ENCODE results near the gene MICAL3. TPM values are rescaled to one million over a fixed set of nuclear protein-coding genes. Genes with fewer than 3 reads are reported as not detected.
"Not testable (repeated sequence)": the region's sequence is repeated elsewhere in the genome, so short reads cannot be mapped to it uniquely, and the experiment has no call there.

Gene MICAL3
- polyA plus RNA-seq, 1 donor from 2014 or later = 28.1 TPM

GRCh38 chr22:17994424-17995108, 29.8 kb downstream of the MICAL3 start:
- Histone ChIP-seq H3K9ac (ENCODE audit: low read length) (no peak overlapping the region), H3K27ac (ENCODE audit: low read length) (no peak overlapping the region), H3F3A (ENCODE audit: insufficient read depth, low read length, poor library complexity, severe bottlenecking) (no peaks in the 10 kb centered on the region), H3K9me3 (ENCODE audit: low read length) (no peaks in the 10 kb centered on the region), H3K9me2 (ENCODE audit: insufficient read depth, low read length) (no peaks in the 10 kb centered on the region), H4K20me1 (ENCODE audit: insufficient read depth) (no peaks in the 10 kb centered on the region), H2AFZ (ENCODE audit: low read depth, low read length) (no peak overlapping the region), H3K4me2 (ENCODE audit: low read length) (no peak overlapping the region), H3K36me3 (ENCODE audit: insufficient read depth, low read length) (no peaks in the 10 kb centered on the region), H3K27me3 (ENCODE audit: insufficient read depth, low read depth, low read length) (no peaks in the 10 kb centered on the region), H3K79me2 (replicated peaks; ENCODE audit: insufficient read depth, low read length) (peaks cover 29% of the 10 kb centered on the region), H3K4me3 (ENCODE audit: low read length) (no peak overlapping the region)
- TF ChIP-seq RAD21 (conservative IDR thresholded peaks at IDR 0.05) = no peak

GRCh38 chr22:17992976-17993375, 31.4 kb downstream of the MICAL3 start:
- H2AFZ ChIP-seq (ENCODE audit: low read depth, low read length); H3K36me3 ChIP-seq (ENCODE audit: insufficient read depth, low read length); H3K27ac ChIP-seq (ENCODE audit: low read length); H3K27me3 ChIP-seq (ENCODE audit: insufficient read depth, low read depth, low read length); H4K20me1 ChIP-seq (ENCODE audit: insufficient read depth); H3K4me2 ChIP-seq (ENCODE audit: low read length); H3K4me3 ChIP-seq (ENCODE audit: low read length); H3K9me2 ChIP-seq (ENCODE audit: insufficient read depth, low read length); H3F3A ChIP-seq (ENCODE audit: insufficient read depth, low read length, poor library complexity, severe bottlenecking); H3K9me3 ChIP-seq (ENCODE audit: low read length); H3K9ac ChIP-seq (ENCODE audit: low read length): not testable (repeated sequence)
- peaks cover 22% of the 10 kb centered on the region for H3K79me2 ChIP-seq (replicated peaks; ENCODE audit: insufficient read depth, low read length)

GRCh38 chr22:17991992-17992391, 32.4 kb downstream of the MICAL3 start:
- H3F3A ChIP-seq (ENCODE audit: insufficient read depth, low read length, poor library complexity, severe bottlenecking); H3K4me2 ChIP-seq (ENCODE audit: low read length); H3K9ac ChIP-seq (ENCODE audit: low read length); H3K36me3 ChIP-seq (ENCODE audit: insufficient read depth, low read length); H3K9me3 ChIP-seq (ENCODE audit: low read length); H3K9me2 ChIP-seq (ENCODE audit: insufficient read depth, low read length); H3K4me3 ChIP-seq (ENCODE audit: low read length); H2AFZ ChIP-seq (ENCODE audit: low read depth, low read length); H4K20me1 ChIP-seq (ENCODE audit: insufficient read depth); H3K27ac ChIP-seq (ENCODE audit: low read length); H3K27me3 ChIP-seq (ENCODE audit: insufficient read depth, low read depth, low read length): not testable (repeated sequence)
- H3K79me2 ChIP-seq (replicated peaks; ENCODE audit: insufficient read depth, low read length) = peaks cover 20% of the 10 kb centered on the region

- Histone ChIP-seq H3K27me3 (ENCODE audit: insufficient read depth, low read depth, low read length) (no peaks in the 10 kb centered on the region), H3K9me3 (ENCODE audit: low read length) (no peaks in the 10 kb centered on the region), H3K36me3 (ENCODE audit: insufficient read depth, low read length) (no peaks in the 10 kb centered on the region), H4K20me1 (ENCODE audit: insufficient read depth) (peaks cover 3% of the 10 kb centered on the region), H3K9me2 (ENCODE audit: insufficient read depth, low read length) (no peaks in the 10 kb centered on the region), H3F3A (ENCODE audit: insufficient read depth, low read length, poor library complexity, severe bottlenecking) (no peaks in the 10 kb centered on the region), H3K9ac (ENCODE audit: low read length) (no peak overlapping the region), H3K27ac (ENCODE audit: low read length) (no peak overlapping the region), H3K4me3 (ENCODE audit: low read length) (no peak overlapping the region), H3K79me2 (replicated peaks; ENCODE audit: insufficient read depth, low read length) (peaks cover 20% of the 10 kb centered on the region), H2AFZ (ENCODE audit: low read depth, low read length) (no peak overlapping the region), H3K4me2 (ENCODE audit: low read length) (no peak overlapping the region)
- TF ChIP-seq POLR2AphosphoS5 (IDR thresholded peaks at IDR 0.05) (no peak), MXI1 (conservative IDR thresholded peaks at IDR 0.05; ENCODE audit: poor library complexity, severe bottlenecking) (no peak), EZH2 (IDR thresholded peaks at IDR 0.05; ENCODE audit: borderline replicate concordance, insufficient read depth, low read length, poor library complexity, severe bottlenecking) (no peak), TAF1 (IDR thresholded peaks at IDR 0.05; ENCODE audit: low read depth) (no peak), REST (IDR thresholded peaks at IDR 0.05; ENCODE audit: borderline replicate concordance) (no peak), SMC3 (conservative IDR thresholded peaks at IDR 0.05; ENCODE audit: poor library complexity) (no peak), EP300 (conservative IDR thresholded peaks at IDR 0.05; ENCODE audit: poor library complexity, severe bottlenecking) (no peak), CTCF (IDR thresholded peaks at IDR 0.05; ENCODE audit: poor library complexity, severe bottlenecking) (no peak), RAD21 (conservative IDR thresholded peaks at IDR 0.05) (no peak)
Measured at GRCh38 chr22:17990942-17991341, 33.4 kb downstream of the MICAL3 start.

All from neural cell (in vitro differentiated cells).